GM19099 (cell line): Measurements from ENCODE around the gene ASL.

Source experiments
- POLR2A ChIP-seq: IDR thresholded peaks from 3 replicates; pipeline ENCODE4 v1.6.1; 2011; ENCODE audit warnings: low read depth; ENCODE audit not compliant: insufficient read length; ENCODE audit errors: extremely low read depth

The ASL gene

DNA sequence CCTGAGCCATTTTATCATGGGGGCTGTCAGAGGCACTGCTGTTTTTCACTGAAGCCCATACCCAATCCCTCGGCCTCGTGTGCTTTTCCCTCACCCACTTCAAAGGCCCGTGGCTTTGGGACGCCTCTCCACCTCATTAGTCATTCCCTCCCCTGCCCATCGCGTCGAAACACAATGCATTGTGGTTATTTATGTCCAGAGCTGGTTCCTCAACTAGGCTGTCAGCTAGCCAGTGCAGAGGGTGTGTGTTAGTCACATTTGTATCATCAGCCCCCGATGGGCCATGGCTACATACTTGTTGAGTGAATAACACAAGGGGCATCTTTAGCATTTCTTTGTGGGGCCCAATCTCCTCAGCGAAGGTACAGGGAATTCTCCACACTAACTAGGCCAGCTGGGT, 35.2 kb downstream of the ASL start:
- TF ChIP-seq POLR2A = no peak

DNA sequence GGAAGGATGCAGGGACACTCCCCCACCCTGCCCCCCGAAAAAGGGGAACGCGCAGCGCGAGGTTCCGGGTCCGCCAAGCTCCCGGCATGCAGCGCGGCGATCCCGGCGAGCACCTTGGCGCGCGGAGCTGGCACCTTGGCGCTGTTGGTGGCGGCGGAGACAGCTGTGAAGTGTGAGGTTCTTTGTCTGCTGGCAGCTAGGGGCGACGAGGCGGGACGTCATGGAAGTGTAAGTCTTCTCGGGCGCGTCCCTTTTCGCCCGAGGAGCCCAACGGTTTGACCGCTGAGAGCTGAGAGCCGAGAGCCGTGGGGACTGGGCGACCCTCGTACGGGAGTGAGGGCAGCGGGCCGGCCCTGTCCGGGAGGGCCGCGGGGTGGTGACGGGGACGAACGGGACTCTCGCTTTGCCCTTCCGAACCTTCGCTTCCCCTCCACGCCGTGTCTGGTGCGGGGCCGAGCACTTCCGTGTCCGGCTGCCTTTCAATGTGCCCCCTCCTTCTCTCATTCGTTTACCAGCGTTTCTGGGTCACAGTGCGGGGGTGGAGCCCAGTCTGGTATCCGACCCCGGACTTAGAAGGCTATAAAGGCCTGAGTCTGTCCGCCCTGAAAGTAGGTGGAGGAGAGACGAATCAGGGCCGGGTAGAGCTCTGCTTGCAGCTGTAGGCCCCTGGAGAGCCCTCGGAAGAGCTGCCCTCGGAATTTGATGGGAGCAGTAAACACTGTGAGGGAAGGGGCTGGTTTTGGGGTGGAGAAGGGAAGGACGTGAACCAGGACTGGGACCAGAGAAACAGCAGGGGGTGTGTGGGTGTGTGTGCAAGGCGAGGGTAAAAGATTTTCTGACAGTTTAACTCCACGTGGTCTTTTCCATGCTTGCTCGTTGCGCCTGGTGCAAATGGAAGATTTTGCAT, 39.4 kb downstream of the ASL start, which contains the start of gene CRCP:
TSS of gene CRCP (plus strand) at position 105 of the 907 bp plus-strand sequence. CDS start at position 221, 116 bp downstream.
- TF ChIP-seq POLR2A = peak; percentile 92

DNA sequence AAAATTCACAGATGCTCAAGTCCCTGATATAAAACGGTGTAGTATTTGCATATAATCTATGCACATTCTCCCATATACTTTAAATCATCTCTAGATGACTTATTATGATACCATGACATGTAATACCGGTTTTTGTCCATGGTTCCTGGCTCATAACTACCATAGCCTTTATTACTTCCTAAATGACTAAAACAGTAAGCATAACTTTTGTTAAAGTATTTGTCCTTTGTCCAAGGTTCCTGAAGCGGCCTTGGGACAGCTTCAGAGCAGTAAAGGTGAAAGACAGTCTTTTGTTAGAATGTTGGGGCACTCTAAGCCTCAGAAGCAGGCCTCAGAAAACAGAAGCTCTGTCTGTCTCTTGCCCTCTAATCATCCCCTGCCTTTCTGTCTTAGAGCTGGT, 43.0 kb downstream of the ASL start:
- TF ChIP-seq POLR2A = no peak

DNA sequence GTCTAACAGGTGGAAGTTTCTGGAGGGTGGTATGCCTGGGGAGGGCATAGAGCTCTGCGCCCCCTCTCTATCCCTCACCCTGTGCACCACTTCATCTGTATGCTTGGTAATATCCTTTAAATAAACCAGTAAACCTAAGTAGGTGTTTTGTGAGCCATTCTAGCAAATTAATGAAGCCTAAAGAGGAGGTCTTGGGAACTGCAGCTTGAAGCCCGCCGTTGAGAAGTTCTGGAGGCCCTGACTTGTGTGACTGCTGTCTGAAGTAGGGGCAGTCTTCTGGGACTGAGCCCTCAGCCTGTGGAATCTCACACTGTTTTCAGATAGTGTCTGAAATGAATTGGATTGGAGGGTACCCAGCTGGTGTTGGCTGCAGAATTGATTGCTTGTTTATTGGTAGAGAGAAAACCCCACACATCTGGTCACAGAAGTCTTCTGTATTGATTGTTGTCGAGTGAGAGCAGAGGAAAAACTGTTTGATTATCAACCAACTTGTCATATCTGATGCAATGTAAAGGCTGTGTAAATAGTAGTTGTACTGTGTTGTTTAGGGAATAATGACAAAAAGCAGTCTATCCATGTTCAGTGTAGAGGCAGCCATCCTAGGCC, 43.7 kb downstream of the ASL start:
- TF ChIP-seq POLR2A = no peak

DNA sequence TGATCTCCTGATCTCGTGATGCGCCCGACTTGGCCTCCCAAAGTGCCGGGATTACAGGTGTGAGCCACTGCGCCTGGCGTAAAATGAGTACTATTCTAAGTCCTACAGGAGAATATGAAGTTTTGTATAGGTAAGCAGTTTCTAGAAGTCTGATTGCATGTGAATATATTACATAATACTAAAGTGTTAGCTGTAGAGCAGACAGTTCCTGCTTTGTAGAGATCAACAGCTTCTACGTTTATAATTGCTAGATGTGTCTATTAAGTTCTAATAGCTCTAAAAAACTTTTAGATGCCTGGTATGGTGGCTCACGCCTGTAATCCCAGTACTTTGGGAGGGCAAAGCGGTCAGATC, 47.5 kb downstream of the ASL start:
- TF ChIP-seq POLR2A = no peak

DNA sequence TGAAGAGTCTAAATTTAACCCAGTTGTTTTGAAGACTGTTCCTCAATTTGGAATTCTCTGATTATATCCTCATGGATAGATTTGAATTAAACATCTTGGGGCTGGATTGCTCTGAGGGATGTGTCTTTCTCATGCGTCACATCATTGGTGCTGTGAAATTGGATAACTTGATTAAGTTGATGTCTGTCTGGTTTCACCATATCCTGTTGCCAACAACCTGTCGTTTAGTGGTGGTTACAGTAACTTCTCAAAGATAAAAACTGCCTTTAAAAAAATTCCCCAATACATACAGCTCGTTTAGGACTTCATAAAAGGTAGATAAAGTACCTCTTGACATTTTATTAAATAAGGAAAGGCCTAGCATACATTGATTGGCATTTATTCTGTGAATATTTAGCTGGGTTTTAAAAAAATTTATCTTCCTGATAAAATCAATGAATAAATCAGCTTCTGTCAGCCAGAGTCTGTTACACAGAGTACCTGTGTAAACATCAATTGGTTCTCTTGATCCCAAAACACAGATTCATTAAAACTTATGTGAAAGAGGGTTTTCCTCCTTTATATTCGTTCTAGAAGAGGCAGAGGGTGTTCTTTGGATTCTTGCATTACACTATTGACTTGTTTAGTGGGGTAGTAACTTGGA, 49.6 kb downstream of the ASL start:
- TF ChIP-seq POLR2A = no peak

DNA sequence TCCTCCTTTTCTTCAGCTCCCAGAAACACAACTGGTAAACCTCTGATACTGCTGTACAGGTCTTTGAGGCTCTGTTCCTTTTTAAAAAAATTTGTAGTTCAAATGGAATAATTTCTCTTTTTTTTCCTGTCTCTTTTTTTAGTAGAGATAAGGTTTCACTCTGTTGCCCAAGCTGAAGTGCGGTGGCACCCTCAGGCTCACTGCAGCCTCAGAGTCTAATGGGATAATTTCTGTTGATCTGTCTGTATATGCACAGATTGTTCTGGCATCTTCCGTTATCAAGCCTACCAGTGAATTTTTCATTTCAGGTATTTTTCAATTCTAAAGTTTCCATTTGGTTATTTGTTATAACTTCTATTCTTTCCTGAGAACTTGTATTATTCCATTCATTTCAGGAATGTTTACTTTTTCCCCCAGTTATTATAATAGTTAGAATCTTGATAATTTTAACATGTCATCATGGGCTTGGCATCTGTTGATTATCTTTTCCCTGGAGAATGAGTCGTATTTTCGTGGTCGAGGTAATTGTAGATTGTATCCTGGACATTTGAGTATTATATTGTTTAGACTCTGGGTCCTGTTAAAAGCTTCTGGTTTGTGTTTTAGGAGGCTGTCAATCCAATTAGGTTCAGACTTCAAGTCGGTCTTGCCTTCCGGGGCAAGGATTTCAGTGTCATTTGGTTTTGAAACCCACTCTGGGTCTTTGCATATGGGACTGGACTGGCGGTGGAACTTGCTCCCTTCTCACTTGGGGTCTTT, 63.6 kb downstream of the ASL start:
- no peak for TF ChIP-seq POLR2A

DNA sequence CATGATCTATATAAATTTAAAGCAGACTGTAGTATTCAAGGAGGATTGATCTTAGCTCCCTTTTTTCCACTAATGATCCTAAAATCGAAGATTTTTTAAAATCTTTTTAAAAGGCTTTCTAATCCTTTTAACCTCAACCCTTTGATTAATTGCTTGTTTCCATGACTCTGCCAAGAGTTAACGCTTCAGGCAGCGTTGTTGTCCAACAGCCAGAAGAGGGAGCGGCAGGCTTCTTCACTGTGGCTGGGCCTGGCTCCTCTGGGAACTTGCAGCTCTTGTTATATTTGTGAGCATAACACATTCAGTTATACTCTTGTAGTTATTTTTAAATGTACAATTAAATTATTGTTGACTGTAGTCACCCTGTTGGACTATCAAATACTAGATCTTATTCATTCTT, 65.3 kb downstream of the ASL start:
- TF ChIP-seq POLR2A = no peak

DNA sequence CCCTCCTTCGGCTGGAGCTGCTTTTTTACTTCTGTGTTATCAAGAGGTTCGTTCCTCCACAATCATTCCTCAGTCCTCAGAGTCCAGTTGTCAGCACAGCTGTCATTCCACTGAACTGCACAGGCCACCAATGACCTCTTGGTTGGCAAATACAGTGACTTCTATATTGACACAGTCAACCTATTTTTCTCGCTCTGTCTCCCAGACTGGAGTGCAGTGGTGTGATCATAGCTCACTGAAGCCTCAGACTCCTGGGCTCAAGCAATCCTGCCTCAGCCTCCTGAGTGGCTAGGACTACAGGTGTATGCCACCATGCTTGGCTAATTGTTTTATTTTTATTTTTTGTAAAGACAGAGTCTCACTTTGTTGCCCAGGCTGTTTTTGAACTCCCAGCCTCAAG, 66.7 kb downstream of the ASL start:
- TF ChIP-seq POLR2A = no peak

DNA sequence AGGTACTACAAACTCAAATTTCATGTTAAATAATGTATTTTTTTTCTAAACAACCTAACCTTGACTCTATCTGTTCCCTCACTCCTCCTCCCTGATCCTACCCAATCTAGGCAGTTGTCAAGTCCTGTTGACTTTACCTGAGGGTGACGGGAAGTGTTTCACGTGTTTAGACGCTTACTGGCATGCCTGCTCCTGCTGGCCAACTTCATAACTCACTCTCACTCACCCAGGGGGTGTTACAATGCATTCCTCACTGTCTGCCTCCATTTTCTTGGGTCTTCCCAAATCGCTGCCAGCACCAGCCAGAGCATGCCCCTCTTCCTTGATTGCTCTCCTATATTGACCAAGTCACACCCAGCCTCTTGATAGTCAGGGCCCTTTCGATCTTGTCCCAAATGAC, 67.4 kb downstream of the ASL start:
- TF ChIP-seq POLR2A = no peak
